Suprapubic skin (tissue), 4 donors: ENCODE measurements around the gene CDH4. TPM values are rescaled to one million over a fixed set of nuclear protein-coding genes. Genes with fewer than 3 reads are reported as not detected.
A peak's percentile ranks its signal among the peaks of the same experiment; 100 is the strongest.

Experiments used
- DNase-seq, 2 donors: peaks; one replicate each; pipeline ENCODE4 v3.0.0-alpha.2; 2019; ENCODE audit warnings: low spot score in 2 of 2
- H3K27ac ChIP-seq: fragments of 200-600 bp; sonication (generic); one replicate; pipeline ENCODE4 v1.5.1; 2019
- H3K27me3 ChIP-seq: fragments of 200-600 bp; sonication (generic); one replicate; pipeline ENCODE4 v1.5.1; 2019
- H3K36me3 ChIP-seq: fragments of 200-600 bp; sonication (generic); one replicate; pipeline ENCODE4 v1.5.1; 2019
- H3K4me1 ChIP-seq: fragments of 200-600 bp; sonication (generic); one replicate; pipeline ENCODE4 v1.5.1; 2019
- H3K4me3 ChIP-seq: fragments of 200-600 bp; sonication (generic); one replicate; pipeline ENCODE4 v1.5.1; 2019; ENCODE audit warnings: mild to moderate bottlenecking
- H3K9me3 ChIP-seq: fragments of 200-600 bp; sonication (generic); one replicate; pipeline ENCODE4 v1.5.1; 2019
- EP300 ChIP-seq: sonication (generic); formaldehyde crosslinking; IDR thresholded peaks from one replicate; pipeline ENCODE4 v1.6.1; 2017; ENCODE audit warnings: antibody characterized with exemption
- POLR2A ChIP-seq, 2 donors: fragments of 450-650 bp; IDR thresholded peaks; one replicate each; pipeline ENCODE4 v1.6.1; 2017; ENCODE audit warnings: antibody characterized with exemption in 2 of 2, mild to moderate bottlenecking in 2 of 2, moderate library complexity in 2 of 2
- POLR2AphosphoS5 ChIP-seq, 3 donors: sonication (generic); formaldehyde crosslinking; IDR thresholded peaks; one replicate each; pipeline ENCODE4 v1.6.1; 2017; ENCODE audit warnings: antibody characterized with exemption in 3 of 3
- WGBS: methylation state at CpG from one replicate; pipeline ENCODE4 v1.1.5; 2018; 5-methylcytosine and 5-hydroxymethylcytosine counted together
- total RNA-seq, 4 donors: library from RNA; depleted of rRNA; stranded (reverse); fragments of >200 nt; gene quantifications; one replicate each; pipeline ENCODE4 v1.1.0, GENCODE V29; 2016
- TF ChIP-seq, protein P1 (sequence below), 2 donors: fragments of 200-600 bp in 1 of 2; fragments of 450-650 bp in 1 of 2; sonication (generic) in 1 of 2; IDR thresholded peaks; one replicate each; pipeline ENCODE4 v1.5.1; 2016 to 2019; ENCODE audit warnings: antibody characterized with exemption in 2 of 2, mild to moderate bottlenecking in 1 of 2, moderate library complexity in 1 of 2

The CDH4 gene
- total RNA-seq, 4 donors from 2014 or later: 0.91 to 5.9 (median 2.6) TPM

DNA sequence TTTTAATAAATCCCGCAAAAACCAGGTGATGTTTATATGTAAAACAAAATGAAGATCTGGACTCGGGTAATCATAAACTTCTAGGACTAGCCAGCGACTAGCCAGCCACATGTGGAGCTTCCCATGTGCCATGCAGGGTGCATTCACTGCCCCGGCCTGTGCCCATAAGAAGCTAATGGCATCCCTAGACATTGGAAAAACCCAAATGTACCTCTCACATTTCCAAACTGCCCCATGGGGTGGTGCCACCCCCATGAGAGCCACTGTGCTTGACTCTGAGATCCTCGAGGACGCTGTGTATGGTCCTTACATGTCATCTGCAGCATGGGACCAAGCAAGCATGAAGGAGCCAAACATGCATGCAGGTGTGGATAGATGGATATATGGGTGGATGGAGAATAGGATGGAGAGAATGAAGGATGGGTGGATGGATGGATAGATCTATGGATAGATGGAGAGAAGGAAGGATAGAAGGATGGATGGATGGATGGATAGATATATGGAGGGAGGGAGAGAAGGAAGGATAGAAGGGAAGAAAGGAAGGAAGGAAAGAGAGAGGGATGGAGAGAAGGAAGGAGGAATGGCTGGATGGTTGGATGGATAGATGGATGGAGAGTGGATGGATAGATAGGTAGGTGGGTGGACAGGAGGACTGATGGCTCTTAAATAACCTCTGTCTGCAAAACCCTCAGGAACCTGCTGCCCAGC is 203.6 kb downstream of the CDH4 start:
- Histone ChIP-seq H3K9me3 (no peaks in the 10 kb centered on the region), H3K27ac (no peak overlapping the region), H3K4me3 (no peak overlapping the region), H3K36me3 (no peaks in the 10 kb centered on the region), H3K27me3 (peaks cover 2% of the 10 kb centered on the region), H3K4me1 (no peaks in the 10 kb centered on the region)
- TF ChIP-seq, protein P1, sequence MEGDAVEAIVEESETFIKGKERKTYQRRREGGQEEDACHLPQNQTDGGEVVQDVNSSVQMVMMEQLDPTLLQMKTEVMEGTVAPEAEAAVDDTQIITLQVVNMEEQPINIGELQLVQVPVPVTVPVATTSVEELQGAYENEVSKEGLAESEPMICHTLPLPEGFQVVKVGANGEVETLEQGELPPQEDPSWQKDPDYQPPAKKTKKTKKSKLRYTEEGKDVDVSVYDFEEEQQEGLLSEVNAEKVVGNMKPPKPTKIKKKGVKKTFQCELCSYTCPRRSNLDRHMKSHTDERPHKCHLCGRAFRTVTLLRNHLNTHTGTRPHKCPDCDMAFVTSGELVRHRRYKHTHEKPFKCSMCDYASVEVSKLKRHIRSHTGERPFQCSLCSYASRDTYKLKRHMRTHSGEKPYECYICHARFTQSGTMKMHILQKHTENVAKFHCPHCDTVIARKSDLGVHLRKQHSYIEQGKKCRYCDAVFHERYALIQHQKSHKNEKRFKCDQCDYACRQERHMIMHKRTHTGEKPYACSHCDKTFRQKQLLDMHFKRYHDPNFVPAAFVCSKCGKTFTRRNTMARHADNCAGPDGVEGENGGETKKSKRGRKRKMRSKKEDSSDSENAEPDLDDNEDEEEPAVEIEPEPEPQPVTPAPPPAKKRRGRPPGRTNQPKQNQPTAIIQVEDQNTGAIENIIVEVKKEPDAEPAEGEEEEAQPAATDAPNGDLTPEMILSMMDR (IDR thresholded peaks at IDR 0.05): no peak
- TF ChIP-seq POLR2A (IDR thresholded peaks at IDR 0.05) (no peak), POLR2AphosphoS5 (IDR thresholded peaks at IDR 0.05) (no peak), EP300 (no peak)
- 86% methylated on average over 6 of the region's 6 CpGs for WGBS
- no peak for DNase-seq

DNA sequence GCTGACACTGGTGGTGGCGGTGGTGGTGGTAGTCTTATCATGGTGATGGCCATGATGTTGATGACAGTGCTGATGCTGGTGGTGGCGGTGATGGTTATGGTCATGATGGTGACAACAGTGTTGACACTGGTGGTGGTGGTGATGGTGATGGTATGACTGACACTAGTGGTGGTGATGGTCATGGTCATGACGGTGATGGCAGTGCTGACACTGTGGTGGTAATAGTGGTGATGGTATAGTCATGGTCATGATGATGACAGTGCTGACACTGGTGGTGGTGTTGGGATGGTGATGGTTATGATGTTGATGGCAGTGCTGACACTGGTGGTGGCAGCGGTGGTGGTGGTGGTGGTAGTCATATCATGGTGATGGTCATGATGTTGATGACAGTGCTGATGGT is 205.7 kb downstream of the CDH4 start:
- no peak for DNase-seq
- no peak overlapping the region for H3K4me3 ChIP-seq
- H3K36me3 ChIP-seq: no peaks in the 10 kb centered on the region
- H3K27me3 ChIP-seq: no peaks in the 10 kb centered on the region
- H3K27ac ChIP-seq: no peak overlapping the region
- TF ChIP-seq EP300 (no peak), POLR2AphosphoS5 (IDR thresholded peaks at IDR 0.05) (no peak), POLR2A (IDR thresholded peaks at IDR 0.05) (no peak)
- TF ChIP-seq, protein P1 (IDR thresholded peaks at IDR 0.05): no peak
- no peaks in the 10 kb centered on the region for H3K9me3 ChIP-seq
- no peaks in the 10 kb centered on the region for H3K4me1 ChIP-seq
- WGBS: 87% methylated on average over 4 of the region's 4 CpGs

DNA sequence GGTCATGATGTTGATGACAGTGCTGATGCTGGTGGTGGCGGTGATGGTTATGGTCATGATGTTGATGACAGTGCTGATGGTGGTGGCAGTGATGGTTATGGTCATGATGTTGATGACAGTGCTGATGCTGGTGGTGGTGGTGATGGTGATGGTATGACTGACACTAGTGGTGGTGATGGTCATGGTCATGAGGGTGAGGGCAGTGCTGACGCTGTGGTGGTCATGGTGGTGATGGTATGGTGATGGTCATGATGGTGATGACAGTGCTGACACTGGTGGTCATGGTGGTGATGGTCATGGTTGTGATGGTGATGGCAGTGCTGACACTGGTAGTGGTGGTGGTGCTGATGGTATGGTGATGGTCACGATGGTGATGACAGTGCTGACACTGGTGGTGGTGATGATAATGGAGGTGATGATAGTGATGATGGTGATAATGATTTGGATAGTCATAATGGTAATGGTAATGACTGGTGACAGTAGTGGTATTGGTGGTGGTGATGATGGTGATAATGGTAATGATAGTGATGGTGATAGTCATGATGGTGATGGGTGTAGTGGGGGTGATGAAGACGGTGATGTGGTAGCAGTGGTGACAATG is 206.2 kb downstream of the CDH4 start:
- Histone ChIP-seq H3K4me3 (no peak overlapping the region), H3K36me3 (no peaks in the 10 kb centered on the region), H3K27me3 (no peaks in the 10 kb centered on the region), H3K9me3 (no peaks in the 10 kb centered on the region), H3K27ac (no peak overlapping the region), H3K4me1 (no peaks in the 10 kb centered on the region)
- DNase-seq: no peak
- TF ChIP-seq, protein P1 (IDR thresholded peaks at IDR 0.05): no peak
- TF ChIP-seq EP300 (no peak), POLR2A (IDR thresholded peaks at IDR 0.05) (no peak), POLR2AphosphoS5 (IDR thresholded peaks at IDR 0.05) (no peak)
- WGBS: 97% methylated on average over 4 of the region's 4 CpGs

DNA sequence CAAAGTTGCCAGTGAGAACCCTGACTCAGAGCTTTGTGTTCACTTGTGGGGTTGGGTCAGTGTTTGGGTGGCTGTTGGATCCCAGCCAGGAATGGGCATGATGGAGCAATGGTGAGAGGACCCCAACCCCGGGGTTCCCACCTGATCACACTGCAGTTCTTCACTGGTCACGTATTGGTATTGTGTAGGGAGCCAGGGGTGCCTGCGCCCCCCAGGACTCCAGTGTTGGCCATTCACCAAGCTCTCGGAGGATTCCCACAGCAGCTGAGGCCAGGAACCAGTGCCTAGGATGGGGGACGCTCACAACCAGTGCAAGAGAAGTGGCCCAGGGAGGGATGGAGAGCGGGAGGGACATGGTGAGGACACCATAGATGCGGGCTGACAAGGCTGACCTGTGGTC is 207.2 kb downstream of the CDH4 start:
- Histone ChIP-seq H3K27me3 (no peaks in the 10 kb centered on the region), H3K36me3 (no peaks in the 10 kb centered on the region), H3K4me1 (no peaks in the 10 kb centered on the region), H3K9me3 (no peaks in the 10 kb centered on the region), H3K4me3 (no peak overlapping the region), H3K27ac (no peak overlapping the region)
- no peak for TF ChIP-seq EP300
- no peak for TF ChIP-seq POLR2AphosphoS5 (IDR thresholded peaks at IDR 0.05)
- TF ChIP-seq, protein P1 (IDR thresholded peaks at IDR 0.05): no peak
- TF ChIP-seq POLR2A (IDR thresholded peaks at IDR 0.05): no peak
- 97% methylated on average over 4 of the region's 7 CpGs for WGBS
- peak in 1 of 2 donors; percentile 74 for DNase-seq

DNA sequence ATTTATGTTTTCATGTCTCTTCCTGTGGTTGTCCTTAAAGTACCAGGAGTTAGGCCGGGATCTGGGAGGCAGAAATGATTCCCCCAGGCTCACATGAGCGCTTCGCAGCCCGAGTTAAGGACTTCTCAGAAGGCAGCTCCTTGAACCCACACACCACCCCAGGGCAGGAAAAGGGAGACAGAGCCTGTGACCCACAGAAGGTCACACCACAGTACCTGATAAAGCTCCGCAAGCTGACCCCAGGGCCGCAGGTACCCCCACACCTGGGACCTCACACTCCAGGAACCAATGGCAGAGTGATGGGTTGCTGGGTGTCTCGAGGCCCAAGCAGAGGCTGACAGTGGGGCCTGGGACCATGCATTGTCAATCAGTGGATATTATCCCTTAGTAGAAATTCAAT is 207.6 kb downstream of the CDH4 start:
- Histone ChIP-seq H3K27ac (no peak overlapping the region), H3K36me3 (no peaks in the 10 kb centered on the region), H3K9me3 (no peaks in the 10 kb centered on the region), H3K27me3 (no peaks in the 10 kb centered on the region), H3K4me3 (no peak overlapping the region), H3K4me1 (no peaks in the 10 kb centered on the region)
- 82% methylated on average over 7 of the region's 7 CpGs for WGBS
- TF ChIP-seq POLR2A (IDR thresholded peaks at IDR 0.05) (no peak), POLR2AphosphoS5 (IDR thresholded peaks at IDR 0.05) (no peak), EP300 (no peak)
- TF ChIP-seq, protein P1 (IDR thresholded peaks at IDR 0.05): no peak
- peak in 1 of 2 donors; percentile 57 for DNase-seq
